HepG2 (cell line): ENCODE data around the gene CAPN8. TPM values are rescaled to one million over a fixed set of nuclear protein-coding genes. Genes with fewer than 3 reads are reported as not detected.

Experiments used
- DMAP1 ChIP-seq: IDR thresholded peaks from 2 replicates; pipeline ENCODE4 v1.6.1; 2016
- EEA1 ChIP-seq: sonication (generic); formaldehyde crosslinking; IDR thresholded peaks from 2 replicates; pipeline ENCODE4 v1.5.1; 2020; ENCODE audit warnings: mild to moderate bottlenecking, missing genetic modification reagents, borderline replicate concordance
- GZF1 ChIP-seq: sonication (generic); formaldehyde crosslinking; IDR thresholded peaks from 2 replicates; pipeline ENCODE4 v1.5.1; 2020; ENCODE audit warnings: mild to moderate bottlenecking, missing genetic modification reagents
- HMG20A ChIP-seq: IDR thresholded peaks from 2 replicates; pipeline ENCODE4 v1.6.1; 2016; ENCODE audit warnings: borderline replicate concordance
- HMG20B ChIP-seq: conservative IDR thresholded peaks from 2 replicates; pipeline ENCODE4 v1.6.1; 2016; ENCODE audit warnings: missing genetic modification reagents, missing compliant biosample characterization
- KDM5B ChIP-seq: sonication (generic); formaldehyde crosslinking; IDR thresholded peaks from 2 replicates; pipeline ENCODE4 v1.4.0; 2020; ENCODE audit warnings: missing genetic modification reagents, mild to moderate bottlenecking, borderline replicate concordance
- KLF9 ChIP-seq: IDR thresholded peaks from 2 replicates; pipeline ENCODE4 v1.6.1; 2016; ENCODE audit warnings: low read depth
- NKX3-1 ChIP-seq: sonication (generic); formaldehyde crosslinking; IDR thresholded peaks from 2 replicates; pipeline ENCODE4 v1.5.0; 2020; ENCODE audit warnings: missing genetic modification reagents
- NR2F6 ChIP-seq, 2 experiments: IDR thresholded peaks; 2 replicates each; pipeline ENCODE4 v1.6.1; 2016; ENCODE audit warnings: antibody characterized with exemption in 1 of 2, mild to moderate bottlenecking in 1 of 2
- PBX2 ChIP-seq: IDR thresholded peaks from 2 replicates; pipeline ENCODE4 v1.6.1; 2016; ENCODE audit warnings: control low read depth
- RNF2 ChIP-seq: fragments of 450-650 bp; conservative IDR thresholded peaks from 2 replicates; pipeline ENCODE4 v1.6.1; 2016; ENCODE audit warnings: low read depth
- SMYD3 ChIP-seq: sonication (generic); formaldehyde crosslinking; IDR thresholded peaks from 2 replicates; pipeline ENCODE4 v1.8.1; 2023; ENCODE audit warnings: mild to moderate bottlenecking, missing genetic modification reagents
- SRSF1 ChIP-seq: fragments of 200-400 bp; formaldehyde crosslinking; optimal IDR thresholded peaks from 2 replicates; pipeline ENCODE3; 2017; ENCODE audit warnings: mild to moderate bottlenecking, low read depth, low read length, moderate library complexity
- TEF ChIP-seq: sonication (generic); formaldehyde crosslinking; IDR thresholded peaks from 2 replicates; pipeline ENCODE4 v1.5.0; 2020; ENCODE audit warnings: missing genetic modification reagents
- ZNF598 ChIP-seq: sonication (generic); formaldehyde crosslinking; IDR thresholded peaks from 2 replicates; pipeline ENCODE4 v1.5.1; 2020; ENCODE audit warnings: mild to moderate bottlenecking, missing genetic modification reagents, borderline replicate concordance
- polyA plus RNA-seq, 8 experiments: library from polyadenylated mRNA; depleted of rRNA in 3 of 8; stranded (reverse) in 7 of 8; unstranded in 1 of 8; fragments of >200 nt; fragmentation: Illumina TruSeq in 4 of 8; extraction: Trizol in 4 of 8; gene quantifications; 2 replicates each; pipeline versions ENCODE4 v1.2.1 to v1.2.3, GENCODE V29; 2011 to 2016; ENCODE audit warnings: low read depth in 4 of 8, missing spikeins in 1 of 8, mixed read lengths in 1 of 8; ENCODE audit not compliant: insufficient read depth in 1 of 8
- total RNA-seq, 5 experiments: library from RNA; depleted of rRNA; stranded (reverse); fragments of >200 nt; fragmentation: Illumina TruSeq; extraction: Trizol; gene quantifications; 2 replicates each; pipeline ENCODE4 v1.2.3, GENCODE V29; 2016; ENCODE audit warnings: low read depth in 1 of 5
- TF ChIP-seq, protein P1 (sequence below): IDR thresholded peaks from 2 replicates; pipeline ENCODE4 v1.6.1; 2016; ENCODE audit warnings: low read depth, missing genetic modification reagents, missing compliant biosample characterization
- TF ChIP-seq, protein P2 (sequence below): sonication (generic); formaldehyde crosslinking; IDR thresholded peaks from 2 replicates; pipeline ENCODE4 v1.4.0; 2020; ENCODE audit warnings: mild to moderate bottlenecking, missing genetic modification reagents

The CAPN8 gene
- total and polyA plus RNA-seq, 2 of the 13 experiments (the other 11 are each of a cell fraction or from before 2014, with no cell fraction given), result 0.20 to 0.25 TPM

- TF ChIP-seq, protein P1, sequence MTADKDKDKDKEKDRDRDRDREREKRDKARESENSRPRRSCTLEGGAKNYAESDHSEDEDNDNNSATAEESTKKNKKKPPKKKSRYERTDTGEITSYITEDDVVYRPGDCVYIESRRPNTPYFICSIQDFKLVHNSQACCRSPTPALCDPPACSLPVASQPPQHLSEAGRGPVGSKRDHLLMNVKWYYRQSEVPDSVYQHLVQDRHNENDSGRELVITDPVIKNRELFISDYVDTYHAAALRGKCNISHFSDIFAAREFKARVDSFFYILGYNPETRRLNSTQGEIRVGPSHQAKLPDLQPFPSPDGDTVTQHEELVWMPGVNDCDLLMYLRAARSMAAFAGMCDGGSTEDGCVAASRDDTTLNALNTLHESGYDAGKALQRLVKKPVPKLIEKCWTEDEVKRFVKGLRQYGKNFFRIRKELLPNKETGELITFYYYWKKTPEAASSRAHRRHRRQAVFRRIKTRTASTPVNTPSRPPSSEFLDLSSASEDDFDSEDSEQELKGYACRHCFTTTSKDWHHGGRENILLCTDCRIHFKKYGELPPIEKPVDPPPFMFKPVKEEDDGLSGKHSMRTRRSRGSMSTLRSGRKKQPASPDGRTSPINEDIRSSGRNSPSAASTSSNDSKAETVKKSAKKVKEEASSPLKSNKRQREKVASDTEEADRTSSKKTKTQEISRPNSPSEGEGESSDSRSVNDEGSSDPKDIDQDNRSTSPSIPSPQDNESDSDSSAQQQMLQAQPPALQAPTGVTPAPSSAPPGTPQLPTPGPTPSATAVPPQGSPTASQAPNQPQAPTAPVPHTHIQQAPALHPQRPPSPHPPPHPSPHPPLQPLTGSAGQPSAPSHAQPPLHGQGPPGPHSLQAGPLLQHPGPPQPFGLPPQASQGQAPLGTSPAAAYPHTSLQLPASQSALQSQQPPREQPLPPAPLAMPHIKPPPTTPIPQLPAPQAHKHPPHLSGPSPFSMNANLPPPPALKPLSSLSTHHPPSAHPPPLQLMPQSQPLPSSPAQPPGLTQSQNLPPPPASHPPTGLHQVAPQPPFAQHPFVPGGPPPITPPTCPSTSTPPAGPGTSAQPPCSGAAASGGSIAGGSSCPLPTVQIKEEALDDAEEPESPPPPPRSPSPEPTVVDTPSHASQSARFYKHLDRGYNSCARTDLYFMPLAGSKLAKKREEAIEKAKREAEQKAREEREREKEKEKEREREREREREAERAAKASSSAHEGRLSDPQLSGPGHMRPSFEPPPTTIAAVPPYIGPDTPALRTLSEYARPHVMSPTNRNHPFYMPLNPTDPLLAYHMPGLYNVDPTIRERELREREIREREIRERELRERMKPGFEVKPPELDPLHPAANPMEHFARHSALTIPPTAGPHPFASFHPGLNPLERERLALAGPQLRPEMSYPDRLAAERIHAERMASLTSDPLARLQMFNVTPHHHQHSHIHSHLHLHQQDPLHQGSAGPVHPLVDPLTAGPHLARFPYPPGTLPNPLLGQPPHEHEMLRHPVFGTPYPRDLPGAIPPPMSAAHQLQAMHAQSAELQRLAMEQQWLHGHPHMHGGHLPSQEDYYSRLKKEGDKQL (CRISPR knock-in tag), result peak; percentile 92; the same call in 1 of the 2 replicates
- TF ChIP-seq NR2F6 (IDR thresholded peaks at IDR 0.05) (peak; percentile 44; the same call in 1 of the 2 replicates), NR2F6 (CRISPR knock-in tag; IDR thresholded peaks at IDR 0.05) (no peak), SRSF1 (no peak), GZF1 (CRISPR knock-in tag) (no peak), EEA1 (CRISPR knock-in tag) (no peak), ZNF598 (CRISPR knock-in tag) (no peak), NKX3-1 (CRISPR knock-in tag) (no peak), TEF (CRISPR knock-in tag) (no peak), RNF2 (no peak), HMG20A (CRISPR knock-in tag) (peak; percentile 40; the same call in 1 of the 2 replicates), KLF9 (CRISPR knock-in tag) (no peak), KDM5B (no peak), HMG20B (0 out of 2 replicates have a peak, but pooled peaks have one; percentile 57), SMYD3 (CRISPR knock-in tag) (no peak), DMAP1 (no peak), PBX2 (no peak)
- TF ChIP-seq, protein P2, sequence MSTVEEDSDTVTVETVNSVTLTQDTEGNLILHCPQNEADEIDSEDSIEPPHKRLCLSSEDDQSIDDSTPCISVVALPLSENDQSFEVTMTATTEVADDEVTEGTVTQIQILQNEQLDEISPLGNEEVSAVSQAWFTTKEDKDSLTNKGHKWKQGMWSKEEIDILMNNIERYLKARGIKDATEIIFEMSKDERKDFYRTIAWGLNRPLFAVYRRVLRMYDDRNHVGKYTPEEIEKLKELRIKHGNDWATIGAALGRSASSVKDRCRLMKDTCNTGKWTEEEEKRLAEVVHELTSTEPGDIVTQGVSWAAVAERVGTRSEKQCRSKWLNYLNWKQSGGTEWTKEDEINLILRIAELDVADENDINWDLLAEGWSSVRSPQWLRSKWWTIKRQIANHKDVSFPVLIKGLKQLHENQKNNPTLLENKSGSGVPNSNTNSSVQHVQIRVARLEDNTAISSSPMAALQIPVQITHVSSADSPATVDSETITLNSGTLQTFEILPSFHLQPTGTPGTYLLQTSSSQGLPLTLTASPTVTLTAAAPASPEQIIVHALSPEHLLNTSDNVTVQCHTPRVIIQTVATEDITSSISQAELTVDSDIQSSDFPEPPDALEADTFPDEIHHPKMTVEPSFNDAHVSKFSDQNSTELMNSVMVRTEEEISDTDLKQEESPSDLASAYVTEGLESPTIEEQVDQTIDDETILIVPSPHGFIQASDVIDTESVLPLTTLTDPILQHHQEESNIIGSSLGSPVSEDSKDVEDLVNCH (CRISPR knock-in tag), result no peak
Observed at GRCh38 chr1:223710179-223711133, 45.0 kb upstream of the CAPN8 start (continued).
